Left kidney (tissue), 2 donors: Measurements from ENCODE around the gene ZNF407. TPM values are rescaled to one million over a fixed set of nuclear protein-coding genes. Genes with fewer than 3 reads are reported as not detected.

Experiments
- DNase-seq: peaks from one replicate; pipeline ENCODE4 v3.0.0-alpha.2; 2013
- polyA plus RNA-seq: library from polyadenylated mRNA; unstranded; fragments of 120-200 nt; gene quantifications from one replicate; pipeline ENCODE4 v1.2.1, GENCODE V29; 2013; ENCODE audit not compliant: insufficient read length

ZNF407 gene
- polyA plus RNA-seq, 1 donor: 11.4 TPM

GRCh38 chr18:75009878-75010277 is 412.2 kb downstream of the ZNF407 start:
- DNase-seq: no peak

GRCh38 chr18:75010278-75010677 is 412.6 kb downstream of the ZNF407 start:
- no peak for DNase-seq

- DNase-seq: no peak
Observed at GRCh38 chr18:75010689-75011088, 413.0 kb downstream of the ZNF407 start.

GRCh38 chr18:75016025-75016717 is 418.5 kb downstream of the ZNF407 start:
- DNase-seq: no peak

- no peak for DNase-seq
Observed at GRCh38 chr18:75023473-75023872, 425.8 kb downstream of the ZNF407 start.

- DNase-seq: no peak
Observed at GRCh38 chr18:75024871-75025270, 427.2 kb downstream of the ZNF407 start.

- no peak for DNase-seq
Observed at GRCh38 chr18:75025573-75025972, 427.9 kb downstream of the ZNF407 start.

- DNase-seq: no peak
Observed at GRCh38 chr18:75029481-75029880, 431.8 kb downstream of the ZNF407 start.

GRCh38 chr18:75031717-75032317 is 434.1 kb downstream of the ZNF407 start:
- DNase-seq: no peak

- no peak for DNase-seq
Observed at GRCh38 chr18:75033516-75033915, 435.8 kb downstream of the ZNF407 start.

- no peak for DNase-seq
Observed at GRCh38 chr18:75034937-75035336, 437.3 kb downstream of the ZNF407 start.

GRCh38 chr18:75035928-75036327 is 438.3 kb downstream of the ZNF407 start:
- DNase-seq: no peak

- no peak for DNase-seq
Observed at GRCh38 chr18:75036917-75037688, 439.4 kb downstream of the ZNF407 start.

- no peak for DNase-seq
Observed at GRCh38 chr18:75037689-75037955, 440.0 kb downstream of the ZNF407 start.

GRCh38 chr18:75041586-75041985 is 443.9 kb downstream of the ZNF407 start:
- DNase-seq: no peak

GRCh38 chr18:75043478-75043877 is 445.8 kb downstream of the ZNF407 start:
- no peak for DNase-seq

- DNase-seq: no peak
Observed at GRCh38 chr18:75044296-75044695, 446.6 kb downstream of the ZNF407 start.

- DNase-seq: no peak
Observed at GRCh38 chr18:75044791-75045190, 447.1 kb downstream of the ZNF407 start.

GRCh38 chr18:75045272-75045671 is 447.6 kb downstream of the ZNF407 start:
- no peak for DNase-seq

GRCh38 chr18:75047240-75047961 is 449.7 kb downstream of the ZNF407 start:
- DNase-seq: no peak

- no peak for DNase-seq
Observed at GRCh38 chr18:75048776-75049454, 451.2 kb downstream of the ZNF407 start.

- no peak for DNase-seq
Observed at GRCh38 chr18:75049455-75049789, 451.8 kb downstream of the ZNF407 start.
